IgD-negative memory B cell (primary cell): ENCODE results near the gene PPP1R1B. TPM values are rescaled to one million over a fixed set of nuclear protein-coding genes. Genes with fewer than 3 reads are reported as not detected.
A peak's percentile ranks its signal among the peaks of the same experiment; 100 is the strongest.

ENCODE experiments used
- H3K27ac Mint-ChIP-seq, 3 donors: one replicate each; pipeline ENCODE4 v1.8.0; 2020 to 2022; ENCODE audit warnings: mild to moderate bottlenecking in 3 of 3, mixed read lengths in 3 of 3, moderate library complexity in 1 of 3
- H3K27me3 Mint-ChIP-seq: one replicate; pipeline ENCODE4 v1.8.0; 2021; ENCODE audit warnings: mixed read lengths
- H3K36me3 Mint-ChIP-seq: one replicate; pipeline ENCODE4 v1.8.0; 2020; ENCODE audit warnings: mild to moderate bottlenecking, mixed read lengths
- H3K4me1 Mint-ChIP-seq, 3 donors: one replicate each; pipeline ENCODE4 v1.8.0; 2020 to 2022; ENCODE audit warnings: mixed read lengths in 3 of 3, mild to moderate bottlenecking in 1 of 3
- H3K4me3 Mint-ChIP-seq, 4 donors: one replicate each; pipeline ENCODE4 v1.8.0; 2020 to 2022; ENCODE audit warnings: mild to moderate bottlenecking in 4 of 4, mixed read lengths in 4 of 4, moderate library complexity in 3 of 4
- H3K9me3 Mint-ChIP-seq, 3 donors: one replicate each; pipeline ENCODE4 v1.8.0; 2020 to 2021; ENCODE audit warnings: mixed read lengths in 3 of 3, mild to moderate bottlenecking in 1 of 3
- polyA plus RNA-seq: library from polyadenylated mRNA; unstranded; fragments of 300-500 nt; fragmentation: Illumina TruSeq; gene quantifications from one replicate; pipeline ENCODE4 v1.2.3, GENCODE V29; 2021

Gene PPP1R1B
- polyA plus RNA-seq, 1 donor from 2014 or later: not detected

GRCh38 chr17:39628655-39629493 lies 2.1 kb downstream of the PPP1R1B start:
- peaks cover 2% of the 10 kb centered on the region for H3K36me3 Mint-ChIP-seq
- no peak overlapping the region for H3K4me3 Mint-ChIP-seq
- H3K4me1 Mint-ChIP-seq: peaks cover 0 to 5% (median 3%) of the 10 kb centered on the region in 3 donors
- H3K27ac Mint-ChIP-seq: no peak overlapping the region
- peaks cover 21% of the 10 kb centered on the region for H3K27me3 Mint-ChIP-seq
- no peaks in the 10 kb centered on the region for H3K9me3 Mint-ChIP-seq

- peaks cover 21% of the 10 kb centered on the region for H3K27me3 Mint-ChIP-seq
- no peak overlapping the region for H3K4me3 Mint-ChIP-seq
- peaks cover 4 to 7% (median 5%) of the 10 kb centered on the region in 3 donors for H3K4me1 Mint-ChIP-seq
- peaks cover 2% of the 10 kb centered on the region for H3K36me3 Mint-ChIP-seq
- H3K27ac Mint-ChIP-seq: no peak overlapping the region
- no peaks in the 10 kb centered on the region for H3K9me3 Mint-ChIP-seq
Measured at GRCh38 chr17:39629494-39629880, 2.7 kb downstream of the PPP1R1B start.

GRCh38 chr17:39629898-39630297 lies 3.1 kb downstream of the PPP1R1B start:
- Mint-ChIP-seq H3K4me3 (no peak overlapping the region), H3K4me1 (peaks cover 5 to 7% (median 6%) of the 10 kb centered on the region in 3 donors), H3K27ac (no peak overlapping the region), H3K27me3 (peaks cover 19% of the 10 kb centered on the region), H3K36me3 (peaks cover 2% of the 10 kb centered on the region), H3K9me3 (no peaks in the 10 kb centered on the region)

DNA sequence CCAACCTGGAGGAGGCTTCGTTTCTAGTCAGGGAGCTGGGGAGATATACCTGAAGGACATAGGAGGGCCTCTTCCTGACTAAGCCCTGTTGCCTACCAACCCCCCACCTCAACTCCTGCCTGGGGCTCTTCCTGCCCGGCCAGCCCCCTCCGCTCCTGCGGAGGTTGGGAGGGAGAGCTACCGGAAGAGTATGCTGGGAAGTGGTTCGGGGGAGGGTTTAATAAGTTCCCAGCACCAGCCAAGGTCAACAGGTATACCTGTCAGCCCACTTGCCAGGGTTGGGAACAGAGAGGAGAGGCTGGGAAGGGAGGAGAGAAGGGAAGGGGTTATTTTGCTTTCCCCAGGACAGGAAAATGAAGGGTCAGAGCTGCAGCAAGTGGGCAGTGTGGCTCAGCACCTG lies 4.7 kb downstream of the PPP1R1B start:
- Mint-ChIP-seq H3K27me3 (peaks cover 10% of the 10 kb centered on the region), H3K27ac (no peak overlapping the region), H3K36me3 (peaks cover 2% of the 10 kb centered on the region), H3K9me3 (no peaks in the 10 kb centered on the region), H3K4me1 (peaks cover 7 to 11% (median 8%) of the 10 kb centered on the region in 3 donors), H3K4me3 (peak overlapping the region in 1 of 4 donors; percentile 2)

- peaks cover 10 to 13% (median 11%) of the 10 kb centered on the region in 3 donors for H3K4me1 Mint-ChIP-seq
- H3K27me3 Mint-ChIP-seq: peaks cover 7% of the 10 kb centered on the region
- H3K4me3 Mint-ChIP-seq: no peak overlapping the region
- H3K36me3 Mint-ChIP-seq: peaks cover 2% of the 10 kb centered on the region
- no peaks in the 10 kb centered on the region for H3K9me3 Mint-ChIP-seq
- no peak overlapping the region for H3K27ac Mint-ChIP-seq
Measured at GRCh38 chr17:39632153-39632941, 5.6 kb downstream of the PPP1R1B start.

GRCh38 chr17:39633570-39634183 lies 6.9 kb downstream of the PPP1R1B start:
- Mint-ChIP-seq H3K4me1 (peaks cover 19 to 23% (median 23%) of the 10 kb centered on the region in 3 donors), H3K27me3 (peaks cover 5% of the 10 kb centered on the region), H3K4me3 (peak overlapping the region in 1 of 4 donors; percentile 52), H3K9me3 (no peaks in the 10 kb centered on the region), H3K27ac (peak overlapping the region in 1 of 3 donors; percentile 86), H3K36me3 (peaks cover 2% of the 10 kb centered on the region)

- Mint-ChIP-seq H3K4me3 (peak overlapping the region in 1 of 4 donors; percentile 82), H3K9me3 (no peaks in the 10 kb centered on the region), H3K27me3 (peaks cover 3% of the 10 kb centered on the region), H3K27ac (peak overlapping the region in 2 of 3 donors; percentile 23 to 79), H3K36me3 (peaks cover 2% of the 10 kb centered on the region), H3K4me1 (peaks cover 25 to 29% (median 28%) of the 10 kb centered on the region in 3 donors)
Measured at GRCh38 chr17:39634384-39634871, 7.7 kb downstream of the PPP1R1B start.

- peaks cover 2% of the 10 kb centered on the region for H3K36me3 Mint-ChIP-seq
- H3K9me3 Mint-ChIP-seq: no peaks in the 10 kb centered on the region
- H3K4me3 Mint-ChIP-seq: peak overlapping the region in 3 of 4 donors; percentile 70 to 97 (median 90)
- peaks cover 2% of the 10 kb centered on the region for H3K27me3 Mint-ChIP-seq
- H3K4me1 Mint-ChIP-seq: peaks cover 31 to 35% (median 32%) of the 10 kb centered on the region in 3 donors
- peak overlapping the region in 2 of 3 donors; percentile 51 to 88 for H3K27ac Mint-ChIP-seq
Measured at GRCh38 chr17:39635614-39636176, 8.9 kb downstream of the PPP1R1B start.

- no peaks in the 10 kb centered on the region for H3K9me3 Mint-ChIP-seq
- H3K36me3 Mint-ChIP-seq: peaks cover 2% of the 10 kb centered on the region
- H3K4me3 Mint-ChIP-seq: peak overlapping the region; percentile 70 to 97 (median 94)
- H3K27ac Mint-ChIP-seq: peak overlapping the region; percentile 20 to 90 (median 88)
- no peaks in the 10 kb centered on the region for H3K27me3 Mint-ChIP-seq
- H3K4me1 Mint-ChIP-seq: peaks cover 31 to 36% (median 34%) of the 10 kb centered on the region in 3 donors
Measured at GRCh38 chr17:39636587-39636926, 9.8 kb downstream of the PPP1R1B start.

DNA sequence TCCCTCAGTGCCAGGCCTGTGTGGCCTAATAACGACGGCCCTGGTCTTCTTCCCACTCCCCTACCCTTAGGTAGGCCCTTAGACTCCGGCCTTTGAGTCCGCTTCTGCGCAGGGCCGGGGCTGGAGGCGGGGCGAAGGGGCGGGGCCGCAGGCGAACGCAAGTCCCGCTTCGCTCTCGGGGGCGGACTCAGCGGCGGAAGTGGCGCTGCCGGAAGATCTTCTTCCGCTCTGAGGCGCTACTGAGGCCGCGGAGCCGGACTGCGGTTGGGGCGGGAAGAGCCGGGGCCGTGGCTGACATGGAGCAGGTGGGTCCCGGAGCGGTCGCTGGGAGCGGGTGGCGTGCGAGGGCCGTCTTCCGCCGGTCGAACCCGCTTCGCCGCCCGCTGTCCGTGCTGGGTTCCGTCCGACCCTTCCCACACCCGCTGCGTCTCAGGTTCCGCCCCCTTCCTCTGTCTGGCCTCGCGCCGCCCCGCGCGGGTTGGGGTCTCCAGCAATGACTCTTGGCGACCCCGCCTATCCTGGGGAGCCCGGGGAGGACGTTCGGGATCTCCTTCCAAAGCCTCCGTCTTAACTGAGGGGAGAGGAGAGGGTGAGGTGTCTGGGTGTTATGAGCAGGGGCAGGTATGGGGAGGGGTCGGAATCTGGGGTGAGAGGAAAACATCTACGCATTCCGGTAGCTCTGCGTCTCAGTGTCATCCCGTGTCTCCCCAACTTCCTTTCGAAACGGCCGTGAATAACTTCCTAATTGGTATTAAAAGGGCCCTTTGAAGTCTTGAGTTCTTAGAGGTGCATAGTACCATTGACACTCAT lies 10.4 kb downstream of the PPP1R1B start, which contains the start of gene STARD3:
Gene STARD3, plus strand, starts transcription at position 218 of the 810 bp plus-strand sequence. CDS start 16,388 bp downstream, outside the sequence.
- no peaks in the 10 kb centered on the region for H3K36me3 Mint-ChIP-seq
- peaks cover 31 to 41% (median 34%) of the 10 kb centered on the region in 3 donors for H3K4me1 Mint-ChIP-seq
- H3K9me3 Mint-ChIP-seq: no peaks in the 10 kb centered on the region
- no peaks in the 10 kb centered on the region for H3K27me3 Mint-ChIP-seq
- peak within 1 kb of the TSS; percentile 20 to 90 (median 88) for H3K27ac Mint-ChIP-seq
- peak within 1 kb of the TSS; percentile 70 to 97 (median 94) for H3K4me3 Mint-ChIP-seq

- peak overlapping the region; percentile 70 to 97 (median 94) for H3K4me3 Mint-ChIP-seq
- no peaks in the 10 kb centered on the region for H3K27me3 Mint-ChIP-seq
- peak overlapping the region; percentile 20 to 88 (median 82) for H3K27ac Mint-ChIP-seq
- H3K36me3 Mint-ChIP-seq: no peaks in the 10 kb centered on the region
- H3K4me1 Mint-ChIP-seq: peaks cover 34 to 45% (median 38%) of the 10 kb centered on the region in 3 donors
- H3K9me3 Mint-ChIP-seq: no peaks in the 10 kb centered on the region
Measured at GRCh38 chr17:39638317-39638716, 11.6 kb downstream of the PPP1R1B start.

- Mint-ChIP-seq H3K4me1 (peaks cover 34 to 48% (median 38%) of the 10 kb centered on the region in 3 donors), H3K4me3 (peak overlapping the region in 2 of 4 donors; percentile 70 to 86), H3K36me3 (peaks cover 3% of the 10 kb centered on the region), H3K9me3 (no peaks in the 10 kb centered on the region), H3K27me3 (no peaks in the 10 kb centered on the region), H3K27ac (no peak overlapping the region)
Measured at GRCh38 chr17:39639043-39639442, 12.3 kb downstream of the PPP1R1B start.

- Mint-ChIP-seq H3K4me1 (peaks cover 29 to 45% (median 35%) of the 10 kb centered on the region in 3 donors), H3K4me3 (peak overlapping the region in 2 of 4 donors; percentile 70 to 86), H3K9me3 (no peaks in the 10 kb centered on the region), H3K36me3 (peaks cover 3% of the 10 kb centered on the region), H3K27me3 (no peaks in the 10 kb centered on the region), H3K27ac (no peak overlapping the region)
Measured at GRCh38 chr17:39639566-39640458, 13.1 kb downstream of the PPP1R1B start.
